Adrenal gland (tissue), 12 donors: ENCODE measurements around the gene CPN2. TPM values are rescaled to one million over a fixed set of nuclear protein-coding genes. Genes with fewer than 3 reads are reported as not detected.

Experiments
- DNase-seq, 7 donors: peaks; one replicate each; pipeline ENCODE4 v3.0.0-alpha.2; 2019 to 2020
- H3K27ac ChIP-seq, 5 donors: fragments of 200-600 bp; sonication (generic) in 4 of 5; 1 replicate in 3 of 5; 2 replicates in 2 of 5; pipeline versions ENCODE4 v1.5.1 to v1.8.0; 2016 to 2020; ENCODE audit warnings: mild to moderate bottlenecking in 1 of 5
- H3K27me3 ChIP-seq: fragments of 200-600 bp; 2 replicates; pipeline ENCODE4 v1.8.0; 2021
- H3K36me3 ChIP-seq, 2 donors: fragments of 200-600 bp; replicated peaks in 1 of 2; 1 replicate in 1 of 2; 2 replicates in 1 of 2; pipeline versions ENCODE4 v1.5.1 to v1.8.0; 2018 to 2022
- H3K4me1 ChIP-seq, 2 donors: fragments of 200-600 bp; replicated peaks in 1 of 2; 1 replicate in 1 of 2; 2 replicates in 1 of 2; pipeline versions ENCODE4 v1.5.1 to v1.8.0; 2018 to 2021
- H3K4me3 ChIP-seq, 4 donors: fragments of 200-600 bp; sonication (generic) in 3 of 4; one replicate each; pipeline ENCODE4 v1.5.1; 2016 to 2018
- H3K9me3 ChIP-seq, 3 donors: fragments of 200-600 bp; sonication (generic) in 1 of 3; replicated peaks in 1 of 3; 1 replicate in 2 of 3; 2 replicates in 1 of 3; pipeline versions ENCODE4 v1.5.1 to v1.8.0; 2016 to 2021
- POLR2A ChIP-seq, 2 donors: fragments of 450-650 bp; IDR thresholded peaks; one replicate each; pipeline ENCODE4 v1.6.1; 2017; ENCODE audit warnings: antibody characterized with exemption in 2 of 2, mild to moderate bottlenecking in 2 of 2, moderate library complexity in 1 of 2
- WGBS, 4 donors: extraction: QIAGEN DNeasy Blood & Tissue Kit in 2 of 4; methylation state at CpG; one replicate each; pipeline versions ENCODE4 v1.1.5 to v1.1.7; 2013 to 2017; 5-methylcytosine and 5-hydroxymethylcytosine counted together
- intact Hi-C, 2 donors: fragments of 100-400 bp; cut with DNase I; formaldehyde crosslinking; loops; one replicate each; pipeline versions ENCODE4 v1.14.1 to v1.15.0; 2022 to 2023
- polyA plus RNA-seq, 3 donors: library from polyadenylated mRNA; stranded (reverse); fragments of 200-250 nt in 2 of 3; fragments of 350-450 nt in 1 of 3; fragmentation: Illumina TruSeq in 1 of 3; extraction: RNeasy Lipid Tissue Mini Kit (QIAGEN cat#74804) in 1 of 3; gene quantifications; one replicate each; pipeline ENCODE4 v1.2.3, GENCODE V29; 2013 to 2014
- total RNA-seq, 9 donors: library from RNA; depleted of rRNA in 4 of 9; stranded (reverse); fragments of >200 nt in 4 of 9; fragments of 120-200 nt in 1 of 9; fragmentation: NEBNext Ultra II Directional in 1 of 9; extraction: Animal tissue kit (Norgen Biotek cat#: 25700) in 1 of 9; gene quantifications; one replicate each; pipeline versions ENCODE4 v1.1.0 to v1.2.4, GENCODE V29; 2013 to 2023
- TF ChIP-seq, protein P1 (sequence below), 6 experiments: fragments of 450-650 bp in 4 of 6; fragments of 200-600 bp in 2 of 6; sonication (generic) in 1 of 6; IDR thresholded peaks; 1 replicate in 5 of 6; 2 replicates in 1 of 6; pipeline versions ENCODE4 v1.5.1 to v1.8.0; 2016 to 2021; ENCODE audit warnings: antibody characterized with exemption in 6 of 6, mild to moderate bottlenecking in 2 of 6, moderate library complexity in 1 of 6
- donor health status: healthy with polysubstance abuse.
- donor health status: Bipolar disorder and iron deficiency.
- donor health status: DM: yes; HTN: yes; CAD: no.
- donor health status: DM: no; HTN: no; CAD: no.
- donor health status: DM: no; HTN: no; CAD: no.
- donor health status: DM: yes; HTN: yes; CAD: no.

CPN2 gene
- total and polyA plus RNA-seq, 12 donors: 0.32 to 14.3 (median 3.1) TPM

- TF ChIP-seq, protein P1, sequence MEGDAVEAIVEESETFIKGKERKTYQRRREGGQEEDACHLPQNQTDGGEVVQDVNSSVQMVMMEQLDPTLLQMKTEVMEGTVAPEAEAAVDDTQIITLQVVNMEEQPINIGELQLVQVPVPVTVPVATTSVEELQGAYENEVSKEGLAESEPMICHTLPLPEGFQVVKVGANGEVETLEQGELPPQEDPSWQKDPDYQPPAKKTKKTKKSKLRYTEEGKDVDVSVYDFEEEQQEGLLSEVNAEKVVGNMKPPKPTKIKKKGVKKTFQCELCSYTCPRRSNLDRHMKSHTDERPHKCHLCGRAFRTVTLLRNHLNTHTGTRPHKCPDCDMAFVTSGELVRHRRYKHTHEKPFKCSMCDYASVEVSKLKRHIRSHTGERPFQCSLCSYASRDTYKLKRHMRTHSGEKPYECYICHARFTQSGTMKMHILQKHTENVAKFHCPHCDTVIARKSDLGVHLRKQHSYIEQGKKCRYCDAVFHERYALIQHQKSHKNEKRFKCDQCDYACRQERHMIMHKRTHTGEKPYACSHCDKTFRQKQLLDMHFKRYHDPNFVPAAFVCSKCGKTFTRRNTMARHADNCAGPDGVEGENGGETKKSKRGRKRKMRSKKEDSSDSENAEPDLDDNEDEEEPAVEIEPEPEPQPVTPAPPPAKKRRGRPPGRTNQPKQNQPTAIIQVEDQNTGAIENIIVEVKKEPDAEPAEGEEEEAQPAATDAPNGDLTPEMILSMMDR (IDR thresholded peaks at IDR 0.05): peak; percentile 72 to 97 (median 82)
- no peak for TF ChIP-seq POLR2A (IDR thresholded peaks at IDR 0.05)
- no peaks in the 10 kb centered on the region for H3K36me3 ChIP-seq
- no peaks in the 10 kb centered on the region for H3K4me1 ChIP-seq
- H3K27ac ChIP-seq: no peak overlapping the region
- intact Hi-C loops: no loop called here
- no peak overlapping the region for H3K4me3 ChIP-seq
- WGBS, 4 donors: 20 to 30% (median 28%) methylated on average over 9 of the region's 9 CpGs
- peak; percentile 61 to 89 (median 81) for DNase-seq
- H3K9me3 ChIP-seq: no peaks in the 10 kb centered on the region
- H3K27me3 ChIP-seq: no peaks in the 10 kb centered on the region
Observed at GRCh38 chr3:194344012-194344411, 7.1 kb downstream of the CPN2 start.

- WGBS, 4 donors: 58 to 84% (median 80%) methylated on average over 2 of the region's 2 CpGs
- DNase-seq: no peak
- no peaks in the 10 kb centered on the region for H3K36me3 ChIP-seq
- H3K27ac ChIP-seq: no peak overlapping the region
- no peaks in the 10 kb centered on the region for H3K27me3 ChIP-seq
- no peak for TF ChIP-seq POLR2A (IDR thresholded peaks at IDR 0.05)
- TF ChIP-seq, protein P1 (IDR thresholded peaks at IDR 0.05): no peak
- H3K4me3 ChIP-seq: no peak overlapping the region
- no peaks in the 10 kb centered on the region for H3K4me1 ChIP-seq
- H3K9me3 ChIP-seq: no peaks in the 10 kb centered on the region
- intact Hi-C loops: no loop called here
Observed at GRCh38 chr3:194343561-194343893, 7.6 kb downstream of the CPN2 start.

DNA sequence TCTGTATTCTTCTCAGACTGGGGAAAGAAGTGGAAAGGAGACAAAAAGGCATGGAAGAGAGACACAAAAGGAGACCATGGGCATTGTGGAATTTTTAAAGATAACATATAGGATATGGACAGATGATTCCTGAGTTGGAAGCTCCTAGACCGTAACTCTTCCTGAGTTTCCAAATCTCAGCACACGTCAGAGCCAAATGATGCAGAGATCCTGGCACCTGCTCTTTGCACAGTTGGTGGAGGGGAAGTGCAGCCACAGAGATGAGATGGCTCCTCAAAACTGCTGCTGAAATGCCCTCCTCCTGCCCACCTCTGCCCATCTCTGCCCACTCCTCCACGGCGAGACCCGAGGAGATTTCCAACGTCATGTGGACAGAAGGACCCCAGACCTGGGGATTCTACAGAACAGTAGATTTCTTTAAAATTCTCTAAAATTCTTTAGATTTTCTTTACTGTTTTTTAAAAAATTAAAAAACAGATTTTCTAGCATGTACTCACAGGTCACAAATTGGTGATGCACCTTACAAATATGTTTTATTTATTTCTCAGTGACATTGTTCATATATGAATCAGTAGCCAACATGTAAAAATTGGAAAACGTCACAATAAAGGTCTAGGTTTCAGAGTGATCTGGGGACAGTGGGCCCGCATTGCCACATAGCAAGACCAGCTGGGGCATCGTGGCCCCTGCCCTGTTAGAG, 8.1 kb downstream of the CPN2 start:
- no peak overlapping the region for H3K27ac ChIP-seq
- no peak for TF ChIP-seq POLR2A (IDR thresholded peaks at IDR 0.05)
- TF ChIP-seq, protein P1 (IDR thresholded peaks at IDR 0.05): no peak
- no peaks in the 10 kb centered on the region for H3K4me1 ChIP-seq
- intact Hi-C loops: no loop called here
- no peak for DNase-seq
- no peaks in the 10 kb centered on the region for H3K36me3 ChIP-seq
- H3K4me3 ChIP-seq: no peak overlapping the region
- H3K9me3 ChIP-seq: no peaks in the 10 kb centered on the region
- H3K27me3 ChIP-seq: no peaks in the 10 kb centered on the region
- 76 to 90% (median 81%) methylated on average over 9 of the region's 9 CpGs for WGBS, 4 donors

- DNase-seq: no peak
- Histone ChIP-seq H3K4me3 (no peak overlapping the region), H3K27ac (no peak overlapping the region), H3K27me3 (no peaks in the 10 kb centered on the region), H3K36me3 (no peaks in the 10 kb centered on the region), H3K4me1 (no peaks in the 10 kb centered on the region), H3K9me3 (no peaks in the 10 kb centered on the region)
- 88 to 98% (median 92%) methylated on average over 4 to 24 of the region's 24 CpGs for WGBS, 4 donors
- intact Hi-C loops: no loop called here
- TF ChIP-seq POLR2A (IDR thresholded peaks at IDR 0.05): no peak
- TF ChIP-seq, protein P1 (IDR thresholded peaks at IDR 0.05): no peak
Observed at GRCh38 chr3:194340757-194341400, 10.2 kb downstream of the CPN2 start.
